Testis (tissue), 2 donors: ENCODE measurements around the gene COL21A1.

Experiments
- POLR2A ChIP-seq: fragments of 450-650 bp; IDR thresholded peaks from one replicate; pipeline ENCODE4 v1.6.1; 2017; ENCODE audit warnings: antibody characterized with exemption, mild to moderate bottlenecking, moderate library complexity
- TF ChIP-seq, protein P1 (sequence below), 3 experiments: fragments of 450-650 bp in 2 of 3; fragments of 200-600 bp in 1 of 3; sonication (generic) in 1 of 3; IDR thresholded peaks; one replicate each; pipeline ENCODE4 v1.5.1; 2016 to 2019; ENCODE audit warnings: antibody characterized with exemption in 3 of 3, mild to moderate bottlenecking in 2 of 3, moderate library complexity in 1 of 3

GRCh38 chr6:56093776-56094175, 153.6 kb downstream of the COL21A1 start:
- TF ChIP-seq, protein P1, sequence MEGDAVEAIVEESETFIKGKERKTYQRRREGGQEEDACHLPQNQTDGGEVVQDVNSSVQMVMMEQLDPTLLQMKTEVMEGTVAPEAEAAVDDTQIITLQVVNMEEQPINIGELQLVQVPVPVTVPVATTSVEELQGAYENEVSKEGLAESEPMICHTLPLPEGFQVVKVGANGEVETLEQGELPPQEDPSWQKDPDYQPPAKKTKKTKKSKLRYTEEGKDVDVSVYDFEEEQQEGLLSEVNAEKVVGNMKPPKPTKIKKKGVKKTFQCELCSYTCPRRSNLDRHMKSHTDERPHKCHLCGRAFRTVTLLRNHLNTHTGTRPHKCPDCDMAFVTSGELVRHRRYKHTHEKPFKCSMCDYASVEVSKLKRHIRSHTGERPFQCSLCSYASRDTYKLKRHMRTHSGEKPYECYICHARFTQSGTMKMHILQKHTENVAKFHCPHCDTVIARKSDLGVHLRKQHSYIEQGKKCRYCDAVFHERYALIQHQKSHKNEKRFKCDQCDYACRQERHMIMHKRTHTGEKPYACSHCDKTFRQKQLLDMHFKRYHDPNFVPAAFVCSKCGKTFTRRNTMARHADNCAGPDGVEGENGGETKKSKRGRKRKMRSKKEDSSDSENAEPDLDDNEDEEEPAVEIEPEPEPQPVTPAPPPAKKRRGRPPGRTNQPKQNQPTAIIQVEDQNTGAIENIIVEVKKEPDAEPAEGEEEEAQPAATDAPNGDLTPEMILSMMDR (IDR thresholded peaks at IDR 0.05) = no peak
- TF ChIP-seq POLR2A = no peak
